Activated effector memory CD4-positive, alpha-beta T cell treated with anti-CD3 and anti-CD28 coated beads, Interleukin-2, amount 50 U/mL, for 16 hours (primary cell): Measurements from ENCODE around the gene TFF3.
"Not testable (repeated sequence)": the region's sequence is repeated elsewhere in the genome, so short reads cannot be mapped to it uniquely, and the experiment has no call there.

Experiments
- DNase-seq: peaks from one replicate; pipeline ENCODE4 v3.0.0-alpha.2; 2020

Gene TFF3

GRCh38 chr21:42303443-42303842 lies 11.8 kb downstream of the TFF3 start:
- DNase-seq, result no peak

DNA sequence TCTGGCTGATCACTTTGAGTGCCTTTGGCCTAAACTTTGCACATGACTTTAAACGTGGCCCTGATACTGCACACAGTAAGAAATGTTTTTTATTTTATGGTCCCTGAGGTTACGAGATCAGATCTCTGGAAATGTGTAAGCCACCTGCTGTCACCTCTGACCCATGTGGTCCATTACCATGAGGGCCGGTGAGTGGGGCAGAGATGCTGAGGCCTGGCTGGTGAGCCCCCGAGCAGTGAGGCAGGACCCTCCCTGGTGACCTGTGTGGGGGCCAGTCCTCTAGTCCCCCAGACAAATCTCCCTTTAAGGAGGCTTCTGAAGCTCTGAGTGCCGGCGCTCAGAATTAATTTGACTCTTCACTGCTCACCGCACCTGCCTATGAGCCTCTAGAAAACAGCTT lies 12.4 kb downstream of the TFF3 start:
- no peak for DNase-seq

DNA sequence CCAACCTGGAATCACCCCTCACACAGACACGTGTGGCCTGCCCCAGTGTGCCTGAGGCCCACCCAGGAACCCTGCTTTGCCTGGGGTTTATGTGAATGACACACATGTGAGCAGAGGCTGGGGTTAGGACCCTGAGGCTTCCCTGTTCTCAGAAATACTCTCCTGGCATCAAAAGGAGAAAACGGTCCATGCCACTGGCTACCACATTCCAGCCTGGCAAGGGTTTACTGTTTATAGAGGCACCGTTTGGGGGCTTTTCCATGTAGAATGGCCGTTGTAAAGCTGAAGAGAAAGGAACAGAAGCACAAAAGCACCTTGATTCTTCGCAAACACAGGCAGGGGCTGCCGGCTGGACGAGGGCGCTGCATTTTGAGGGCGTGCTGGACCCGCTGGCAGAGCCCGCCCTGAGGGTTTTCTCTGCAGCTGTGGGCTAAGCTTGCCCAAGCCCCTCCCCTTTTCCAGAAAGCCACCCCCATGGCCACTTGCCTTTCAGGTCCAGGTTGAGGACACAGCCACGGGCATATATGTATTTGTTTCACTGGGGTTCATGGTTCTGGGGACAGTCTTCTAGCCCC lies 13.0 kb downstream of the TFF3 start:
- DNase-seq, result no peak

DNA sequence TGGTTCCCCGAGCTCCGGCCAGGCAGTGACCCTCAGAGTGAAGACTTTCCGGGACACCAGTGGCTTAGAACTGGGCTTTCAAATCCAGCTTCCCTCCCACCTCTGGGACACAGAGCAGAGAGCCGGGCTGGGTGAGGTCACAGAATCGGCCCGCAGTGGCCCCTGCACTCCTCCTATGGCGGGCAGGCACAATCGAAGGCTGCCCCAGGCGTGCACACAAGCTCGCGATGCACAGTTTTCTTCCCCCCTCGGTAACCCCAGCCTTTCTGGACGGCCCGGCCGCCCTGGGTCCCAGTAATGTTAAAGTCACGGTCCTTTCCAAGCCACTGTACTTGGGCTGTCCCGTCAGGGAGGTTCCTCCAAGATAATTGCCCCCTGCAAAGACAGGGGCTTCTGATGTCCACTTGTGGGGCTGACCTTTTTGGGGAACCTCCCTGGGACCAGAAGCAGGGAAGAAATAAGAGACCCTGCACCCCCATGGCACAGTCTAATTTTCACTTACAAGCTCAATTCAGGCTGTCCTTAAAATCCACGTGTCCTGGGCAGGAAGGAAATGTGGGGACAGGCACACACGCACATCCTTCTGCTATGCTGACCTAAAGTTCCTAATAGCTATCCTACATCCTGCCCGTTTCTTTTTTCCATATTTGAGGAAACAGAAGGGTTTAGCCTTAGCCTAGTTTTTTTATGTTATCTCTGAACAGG lies 13.7 kb downstream of the TFF3 start:
- no peak for DNase-seq

GRCh38 chr21:42300956-42301355 lies 14.3 kb downstream of the TFF3 start:
- no peak for DNase-seq

DNA sequence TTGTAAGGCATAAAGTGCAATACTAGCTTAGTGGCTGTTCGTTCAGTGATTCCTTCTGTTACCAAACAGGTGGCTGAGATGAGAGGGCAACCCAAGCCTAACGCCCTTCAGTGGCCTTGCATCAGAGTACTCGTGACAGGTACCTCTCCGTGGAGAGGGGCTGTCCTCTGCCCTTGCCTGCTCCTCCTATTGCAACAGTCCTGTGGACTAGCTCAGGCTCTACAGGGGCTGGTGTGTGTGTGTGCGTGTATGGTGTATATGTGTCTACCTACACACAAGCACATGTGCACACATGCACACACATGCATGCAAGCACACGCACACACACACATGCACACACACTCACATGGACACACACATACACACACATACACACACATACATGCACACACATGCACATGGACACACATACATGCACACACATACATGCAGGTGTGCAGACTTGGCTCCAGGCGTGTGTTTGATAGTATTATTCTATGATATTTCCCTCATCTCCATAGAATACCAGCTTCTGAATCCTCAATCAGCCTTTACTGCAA lies 15.1 kb downstream of the TFF3 start:
- DNase-seq, result no peak

GRCh38 chr21:42299324-42300044 lies 15.7 kb downstream of the TFF3 start:
- DNase-seq, result no peak

DNA sequence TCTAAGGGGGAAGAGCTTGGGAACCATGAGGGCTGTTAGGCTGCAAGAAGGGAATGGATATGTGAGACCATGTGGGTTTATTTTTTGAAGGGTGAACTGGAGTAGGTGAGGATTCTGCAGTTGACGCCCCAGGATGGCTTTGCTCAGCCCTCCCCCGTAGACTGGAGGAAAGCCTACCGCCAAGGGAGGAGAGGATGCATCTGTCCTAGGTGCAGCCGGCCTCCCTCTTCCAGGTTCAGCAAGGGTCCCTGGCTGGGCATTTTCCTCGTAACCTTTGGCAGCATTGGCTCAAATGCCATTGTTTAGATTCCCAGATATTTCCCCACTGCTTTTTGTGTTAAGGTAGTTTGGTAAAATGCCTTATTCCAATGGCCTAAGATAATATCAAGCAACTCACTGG lies 16.6 kb downstream of the TFF3 start:
- DNase-seq, result no peak

GRCh38 chr21:42298237-42298636 lies 17.0 kb downstream of the TFF3 start:
- DNase-seq, result no peak

- no peak for DNase-seq
Observed at GRCh38 chr21:42297377-42297776, 17.8 kb downstream of the TFF3 start.

DNA sequence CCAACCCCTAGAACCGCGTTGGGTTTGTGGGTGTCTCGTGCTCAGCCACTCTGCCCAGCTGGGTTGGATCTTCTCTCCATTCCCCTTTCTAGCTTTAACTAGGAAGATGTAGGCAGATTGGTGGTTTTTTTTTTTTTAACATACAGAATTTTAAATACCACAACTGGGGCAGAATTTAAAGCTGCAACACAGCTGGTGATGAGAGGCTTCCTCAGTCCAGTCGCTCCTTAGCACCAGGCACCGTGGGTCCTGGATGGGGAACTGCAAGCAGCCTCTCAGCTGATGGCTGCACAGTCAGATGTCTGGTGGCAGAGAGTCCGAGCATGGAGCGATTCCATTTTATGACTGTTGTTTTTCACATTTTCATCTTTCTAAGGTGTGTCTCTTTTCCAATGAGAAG lies 18.7 kb downstream of the TFF3 start:
- DNase-seq, result no peak

DNA sequence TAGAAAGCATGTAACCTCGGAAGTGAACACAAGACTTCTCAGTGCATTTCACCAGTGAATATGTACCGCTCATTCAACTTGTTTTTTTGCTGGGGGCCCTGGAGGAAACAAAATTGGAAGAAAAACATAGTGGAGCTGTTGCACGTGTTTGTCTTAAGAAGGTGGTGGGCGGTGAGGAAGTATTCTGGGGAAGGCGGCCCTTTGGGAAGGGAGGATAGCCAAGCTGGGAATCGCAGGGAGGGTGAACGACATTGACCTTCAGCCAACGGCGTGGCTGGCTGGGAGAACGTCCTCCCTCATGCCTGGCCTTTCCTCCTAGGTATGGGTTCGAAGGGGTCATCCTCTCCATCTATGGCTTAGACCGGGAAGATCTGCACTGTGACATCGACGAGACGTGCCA lies 19.4 kb downstream of the TFF3 start:
- DNase-seq, result no peak

GRCh38 chr21:42294273-42294880 lies 20.8 kb downstream of the TFF3 start:
- no peak for DNase-seq

GRCh38 chr21:42293649-42294272 lies 21.4 kb downstream of the TFF3 start:
- DNase-seq, result no peak

GRCh38 chr21:42292563-42293142 lies 22.6 kb downstream of the TFF3 start:
- not testable (repeated sequence) for DNase-seq

GRCh38 chr21:42291751-42292562 lies 23.3 kb downstream of the TFF3 start:
- no peak for DNase-seq

- DNase-seq, result no peak
Observed at GRCh38 chr21:42291003-42291750, 24.0 kb downstream of the TFF3 start.

GRCh38 chr21:42290505-42290904 lies 24.7 kb downstream of the TFF3 start:
- no peak for DNase-seq

- DNase-seq, result no peak
Observed at GRCh38 chr21:42289926-42290325, 25.3 kb downstream of the TFF3 start.

DNA sequence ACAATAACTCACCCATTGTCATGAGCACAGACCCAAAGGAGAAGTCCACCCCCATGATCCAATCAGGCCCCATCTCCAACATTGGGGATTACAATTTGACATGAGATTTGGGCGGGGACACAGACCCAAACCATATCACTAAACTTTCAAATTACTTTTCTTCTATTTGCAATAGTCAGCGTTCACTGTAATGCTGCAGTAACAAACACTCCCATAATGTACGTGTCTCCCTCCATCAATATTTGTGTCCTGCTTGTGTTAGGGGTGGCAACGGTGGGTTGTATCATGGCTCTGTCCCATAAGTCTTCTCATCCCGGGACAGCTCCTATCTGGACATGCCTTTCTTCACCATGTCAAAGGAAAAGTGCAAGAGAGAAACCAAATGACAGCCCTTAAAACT lies 26.2 kb downstream of the TFF3 start:
- no peak for DNase-seq
